ENCODE data around the gene PTCH2. TPM values are rescaled to one million over a fixed set of nuclear protein-coding genes. Genes with fewer than 3 reads are reported as not detected.

PTCH2 gene
- under 1 TPM in 8 of 9 donors, not detected in 1; 0.21 to 0.85 (median 0.41) TPM for total RNA-seq
- under 1 TPM; 0.19 to 0.27 TPM for polyA plus RNA-seq
- long read RNA-seq, donor 1: 0 reads
- long read RNA-seq, donor 2: 0 reads
- long read RNA-seq, donor 3: 0 reads

DNA sequence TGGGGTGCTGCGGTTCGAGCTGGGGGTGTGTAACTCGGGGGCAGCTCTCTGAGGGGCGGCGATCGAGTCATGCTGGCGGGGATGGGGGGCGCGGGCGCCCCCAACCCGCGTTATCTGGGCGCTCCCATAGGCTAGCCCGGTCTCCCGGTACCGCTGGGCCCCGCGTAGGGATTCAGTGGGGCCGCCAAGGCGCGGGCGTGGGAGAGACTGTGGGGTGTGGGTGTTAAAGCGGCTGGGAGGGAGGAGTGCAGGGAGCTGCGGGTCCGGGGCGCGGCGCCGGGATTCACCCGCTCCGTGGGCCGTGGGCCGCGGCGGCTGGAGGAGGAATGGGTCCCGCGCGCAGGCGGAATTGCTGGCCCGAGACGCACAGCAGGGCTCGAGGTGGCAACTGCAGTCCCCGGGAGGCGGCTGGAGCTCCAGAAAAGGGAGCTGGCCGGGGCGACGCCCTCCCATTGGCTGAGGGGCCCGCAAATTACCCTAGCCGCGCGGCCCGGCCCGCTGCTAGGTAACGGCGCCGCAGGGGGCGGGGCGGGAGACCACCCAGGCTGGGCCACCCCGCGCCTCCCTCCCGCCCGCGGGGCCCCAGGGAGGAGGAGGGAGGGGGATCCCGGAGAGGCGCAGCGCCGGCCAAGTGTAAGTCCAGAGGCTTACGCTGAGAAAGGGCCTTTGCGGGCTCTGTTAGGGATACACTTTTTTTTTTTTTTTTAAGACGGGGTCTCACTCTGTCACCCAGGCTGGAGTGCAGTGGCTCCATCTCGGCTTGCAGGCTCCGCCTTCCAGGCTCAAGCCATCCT is at the start of gene PTCH2:
TSS of gene PTCH2 (minus strand) at position 392 of the 794 bp plus-strand sequence. CDS start at position 71, 321 bp downstream.
- Histone ChIP-seq H3K4me1 (peaks cover 0 to 14% (median 7%) of the 10 kb centered on the region in 12 donors), H3K27ac (peak within 1 kb of the TSS in 9 of 12 donors; percentile 35 to 75 (median 62)), H3K4me3 (peak within 1 kb of the TSS; percentile 14 to 74 (median 62)), H3K36me3 (no peaks in the 10 kb centered on the region), H3K9me3 (no peaks in the 10 kb centered on the region), H3K27me3 (peaks cover 0 to 8% (median 0%) of the 10 kb centered on the region in 9 donors)
- TF ChIP-seq POLR2A (IDR thresholded peaks at IDR 0.05): no peak
- TF ChIP-seq, protein P1, sequence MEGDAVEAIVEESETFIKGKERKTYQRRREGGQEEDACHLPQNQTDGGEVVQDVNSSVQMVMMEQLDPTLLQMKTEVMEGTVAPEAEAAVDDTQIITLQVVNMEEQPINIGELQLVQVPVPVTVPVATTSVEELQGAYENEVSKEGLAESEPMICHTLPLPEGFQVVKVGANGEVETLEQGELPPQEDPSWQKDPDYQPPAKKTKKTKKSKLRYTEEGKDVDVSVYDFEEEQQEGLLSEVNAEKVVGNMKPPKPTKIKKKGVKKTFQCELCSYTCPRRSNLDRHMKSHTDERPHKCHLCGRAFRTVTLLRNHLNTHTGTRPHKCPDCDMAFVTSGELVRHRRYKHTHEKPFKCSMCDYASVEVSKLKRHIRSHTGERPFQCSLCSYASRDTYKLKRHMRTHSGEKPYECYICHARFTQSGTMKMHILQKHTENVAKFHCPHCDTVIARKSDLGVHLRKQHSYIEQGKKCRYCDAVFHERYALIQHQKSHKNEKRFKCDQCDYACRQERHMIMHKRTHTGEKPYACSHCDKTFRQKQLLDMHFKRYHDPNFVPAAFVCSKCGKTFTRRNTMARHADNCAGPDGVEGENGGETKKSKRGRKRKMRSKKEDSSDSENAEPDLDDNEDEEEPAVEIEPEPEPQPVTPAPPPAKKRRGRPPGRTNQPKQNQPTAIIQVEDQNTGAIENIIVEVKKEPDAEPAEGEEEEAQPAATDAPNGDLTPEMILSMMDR (IDR thresholded peaks at IDR 0.05): no peak
- intact Hi-C loops (cut with DNase I): loop anchor here in 2 of 10 donors (10.0 kb wide), 2 partner anchors 132 to 142 kb away; partner anchors contain the start of gene EIF2B3 (in 1 of the 2)
- 2 to 7% (median 3%) methylated on average over 17 to 72 of the region's 72 CpGs for WGBS, 4 donors
- DNase-seq (peak; percentile 67 to 84 (median 77)), ATAC-seq (peak; percentile 74 to 96 (median 91))

GRCh38 chr1:44890007-44890406 is 47.0 kb upstream of the PTCH2 start:
- WGBS, 4 donors: 79 to 81% (median 80%) methylated on average over 3 of the region's 3 CpGs
- intact Hi-C loops (cut with DNase I): no loop called here
- Histone ChIP-seq H3K27ac (no peak overlapping the region), H3K4me1 (peaks cover 0 to 8% (median 0%) of the 10 kb centered on the region in 12 donors), H3K9me3 (peaks cover 0 to 14% (median 0%) of the 10 kb centered on the region in 12 donors), H3K4me3 (no peak overlapping the region), H3K27me3 (no peaks in the 10 kb centered on the region), H3K36me3 (peaks cover 0 to 26% (median 0%) of the 10 kb centered on the region in 9 donors)
- DNase-seq: no peak
- no peak for ATAC-seq
- TF ChIP-seq, protein P1 (IDR thresholded peaks at IDR 0.05): no peak
- no peak for TF ChIP-seq POLR2A (IDR thresholded peaks at IDR 0.05)

DNA sequence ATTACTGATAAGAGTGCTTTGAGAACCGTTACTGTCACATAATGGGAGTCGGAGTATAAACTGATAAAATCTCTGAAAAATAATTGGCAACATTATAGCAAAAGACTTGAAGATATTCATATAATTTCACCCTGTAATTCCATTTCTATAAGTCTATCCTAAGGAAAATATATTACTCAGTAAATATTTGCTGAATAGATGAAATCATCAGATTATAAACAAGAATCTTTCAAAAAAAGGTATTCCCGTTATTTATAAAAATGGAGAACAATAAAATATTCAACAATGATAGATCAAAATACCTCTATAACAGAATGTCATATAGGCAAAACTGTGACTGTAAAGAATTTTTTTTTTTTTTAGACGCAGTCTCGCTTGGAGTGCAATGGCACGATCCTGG is 42.4 kb upstream of the PTCH2 start:
- DNase-seq: no peak
- peaks cover 0 to 18% (median 0%) of the 10 kb centered on the region in 12 donors for H3K9me3 ChIP-seq
- WGBS, 4 donors: 83 to 89% (median 85%) methylated on average over 6 of the region's 6 CpGs
- no peak for ATAC-seq
- H3K4me1 ChIP-seq: peaks cover 0 to 21% (median 1%) of the 10 kb centered on the region in 12 donors
- TF ChIP-seq, protein P1 (IDR thresholded peaks at IDR 0.05): no peak
- TF ChIP-seq POLR2A (IDR thresholded peaks at IDR 0.05): no peak
- peaks cover 0 to 28% (median 2%) of the 10 kb centered on the region in 9 donors for H3K36me3 ChIP-seq
- intact Hi-C loops (cut with DNase I): no loop called here
- no peaks in the 10 kb centered on the region for H3K27me3 ChIP-seq
- H3K4me3 ChIP-seq: no peak overlapping the region
- H3K27ac ChIP-seq: no peak overlapping the region

- 15 to 48% (median 30%) methylated on average over 2 of the region's 2 CpGs for WGBS, 4 donors
- ATAC-seq: peak; percentile 53 to 89 (median 63)
Observed at GRCh38 chr1:44884746-44885145, 41.7 kb upstream of the PTCH2 start.

More at GRCh38 chr1:44884746-44885145, 41.7 kb upstream of the PTCH2 start:
- H3K27ac ChIP-seq: peak overlapping the region in 3 of 12 donors; percentile 4 to 64 (median 6)
- intact Hi-C loops (cut with DNase I): no loop called here
- TF ChIP-seq, protein P1 (IDR thresholded peaks at IDR 0.05): no peak
- TF ChIP-seq POLR2A (IDR thresholded peaks at IDR 0.05): no peak
- DNase-seq: peak in 4 of 5 donors; percentile 31 to 59 (median 43)
- no peaks in the 10 kb centered on the region for H3K27me3 ChIP-seq
- H3K36me3 ChIP-seq: peaks cover 0 to 35% (median 9%) of the 10 kb centered on the region in 9 donors
- peaks cover 0 to 21% (median 3%) of the 10 kb centered on the region in 12 donors for H3K4me1 ChIP-seq
- no peak overlapping the region for H3K4me3 ChIP-seq
- peaks cover 0 to 12% (median 0%) of the 10 kb centered on the region in 12 donors for H3K9me3 ChIP-seq
